Testis (tissue), 3 donors: Measurements from ENCODE around the gene DRD1. TPM values are rescaled to one million over a fixed set of nuclear protein-coding genes. Genes with fewer than 3 reads are reported as not detected.
"Not testable (repeated sequence)": the region's sequence is repeated elsewhere in the genome, so short reads cannot be mapped to it uniquely, and the experiment has no call there.

ENCODE experiments used
- DNase-seq: peaks from one replicate; pipeline ENCODE4 v3.0.0-alpha.2; 2019
- H3K27ac ChIP-seq, 2 donors: fragments of 200-600 bp; sonication (generic); one replicate each; pipeline ENCODE4 v1.5.1; 2019
- H3K27me3 ChIP-seq: fragments of 200-600 bp; sonication (generic); one replicate; pipeline ENCODE4 v1.5.1; 2019
- H3K36me3 ChIP-seq: fragments of 200-600 bp; sonication (generic); one replicate; pipeline ENCODE4 v1.5.1; 2017; ENCODE audit warnings: low read depth; ENCODE audit errors: missing control alignments
- H3K4me1 ChIP-seq: fragments of 200-600 bp; sonication (generic); one replicate; pipeline ENCODE4 v1.5.1; 2019
- H3K4me3 ChIP-seq, 2 donors: fragments of 200-600 bp; sonication (generic); one replicate each; pipeline ENCODE4 v1.5.1; 2017 to 2019
- H3K9me3 ChIP-seq: fragments of 200-600 bp; sonication (generic); one replicate; pipeline ENCODE4 v1.5.1; 2017
- CTCF ChIP-seq, 3 experiments: fragments of 450-650 bp in 2 of 3; fragments of 200-600 bp in 1 of 3; sonication (generic) in 1 of 3; IDR thresholded peaks; one replicate each; pipeline ENCODE4 v1.5.1; 2016 to 2019; ENCODE audit warnings: antibody characterized with exemption in 3 of 3, mild to moderate bottlenecking in 2 of 3, moderate library complexity in 1 of 3
- POLR2A ChIP-seq: fragments of 450-650 bp; IDR thresholded peaks from one replicate; pipeline ENCODE4 v1.6.1; 2017; ENCODE audit warnings: antibody characterized with exemption, mild to moderate bottlenecking, moderate library complexity
- WGBS, 2 donors: methylation state at CpG; one replicate each; pipeline ENCODE4 v1.1.5; 2018; 5-methylcytosine and 5-hydroxymethylcytosine counted together
- intact Hi-C: fragments of 100-400 bp; cut with DNase I; formaldehyde crosslinking; loops from one replicate; pipeline ENCODE4 v1.15.1; 2023; ENCODE audit warnings: low total_unique reads
- polyA plus RNA-seq: library from polyadenylated mRNA; stranded (reverse); fragments of 350-450 nt; fragmentation: Illumina TruSeq; extraction: RNeasy Lipid Tissue Mini Kit (QIAGEN cat#74804); gene quantifications from one replicate; pipeline ENCODE4 v1.2.3, GENCODE V29; 2014; ENCODE audit warnings: low read depth, low replicate concordance; ENCODE audit not compliant: insufficient read depth
- total RNA-seq, 2 donors: library from RNA; depleted of rRNA; stranded (reverse); fragments of >200 nt; gene quantifications; one replicate each; pipeline ENCODE4 v1.2.3, GENCODE V29; 2016

The DRD1 gene
- total and polyA plus RNA-seq, 3 donors from 2014 or later, result 0.06 to 0.21 (median 0.08) TPM

DNA sequence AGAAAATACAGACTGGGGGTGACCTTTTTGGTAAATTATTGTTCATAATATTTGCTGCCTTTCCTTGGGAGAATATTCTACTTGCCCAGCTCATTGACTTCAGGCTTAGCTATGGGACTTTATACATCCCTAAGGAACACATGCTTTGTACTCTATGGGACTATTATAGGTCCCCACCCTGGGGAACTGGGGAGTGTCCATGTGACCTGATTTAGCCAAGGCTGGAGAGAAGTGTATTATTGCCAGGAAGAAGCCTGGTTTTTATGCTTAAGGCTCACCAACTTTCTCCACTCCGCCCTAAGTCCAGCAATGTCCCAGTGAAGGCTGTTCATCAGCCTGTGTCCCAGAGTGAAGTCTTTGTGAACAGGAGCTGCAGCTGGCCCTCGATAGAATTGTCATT lies 16.6 kb upstream of the DRD1 start:
- no peaks in the 10 kb centered on the region for H3K36me3 ChIP-seq
- H3K4me1 ChIP-seq, result no peaks in the 10 kb centered on the region
- intact Hi-C loops, result no loop called here
- no peak for DNase-seq
- no peaks in the 10 kb centered on the region for H3K27me3 ChIP-seq
- H3K9me3 ChIP-seq, result no peaks in the 10 kb centered on the region
- 73 to 93% methylated on average over 2 of the region's 2 CpGs for WGBS, 2 donors
- no peak overlapping the region for H3K27ac ChIP-seq
- H3K4me3 ChIP-seq, result no peak overlapping the region
- TF ChIP-seq POLR2A (no peak), CTCF (IDR thresholded peaks at IDR 0.05) (no peak)

- intact Hi-C loops, result no loop called here
- no peaks in the 10 kb centered on the region for H3K4me1 ChIP-seq
- no peak overlapping the region for H3K4me3 ChIP-seq
- DNase-seq, result no peak
- H3K27ac ChIP-seq, result no peak overlapping the region
- H3K27me3 ChIP-seq, result no peaks in the 10 kb centered on the region
- WGBS, 2 donors, result 65 to 67% methylated on average over 7 of the region's 7 CpGs
- no peaks in the 10 kb centered on the region for H3K9me3 ChIP-seq
- no peaks in the 10 kb centered on the region for H3K36me3 ChIP-seq
- TF ChIP-seq CTCF (IDR thresholded peaks at IDR 0.05) (peak in 2 of 3 experiments; percentile 30 to 43), POLR2A (no peak)
Measured at GRCh38 chr5:175460126-175460525, 16.1 kb upstream of the DRD1 start.

DNA sequence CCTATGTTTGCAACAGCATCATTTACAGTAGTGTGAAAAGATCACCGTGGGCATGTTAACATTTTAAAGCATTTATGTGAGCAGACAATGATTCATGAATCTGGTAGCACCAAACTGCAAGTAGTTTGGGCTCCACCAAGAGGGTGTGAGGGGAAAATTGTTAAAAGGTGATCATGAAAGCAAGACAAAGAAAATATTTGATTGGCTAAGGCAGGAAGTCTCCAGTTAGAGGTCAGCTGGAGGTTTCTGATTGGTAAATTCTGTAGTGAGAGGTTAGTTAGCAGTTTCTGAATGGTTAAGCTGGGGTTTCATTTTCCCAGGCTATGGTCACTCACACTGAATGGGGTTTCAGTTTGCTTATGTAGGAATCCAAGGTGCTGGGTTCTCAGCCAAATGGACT lies 13.5 kb upstream of the DRD1 start:
- 44 to 84% methylated on average over 1 of the region's 1 CpG for WGBS, 2 donors
- Histone ChIP-seq H3K9me3 (no peaks in the 10 kb centered on the region), H3K36me3 (no peaks in the 10 kb centered on the region), H3K27ac (no peak overlapping the region), H3K4me3 (no peak overlapping the region), H3K27me3 (no peaks in the 10 kb centered on the region), H3K4me1 (no peaks in the 10 kb centered on the region)
- TF ChIP-seq POLR2A (no peak), CTCF (IDR thresholded peaks at IDR 0.05) (no peak)
- intact Hi-C loops, result no loop called here
- no peak for DNase-seq

DNA sequence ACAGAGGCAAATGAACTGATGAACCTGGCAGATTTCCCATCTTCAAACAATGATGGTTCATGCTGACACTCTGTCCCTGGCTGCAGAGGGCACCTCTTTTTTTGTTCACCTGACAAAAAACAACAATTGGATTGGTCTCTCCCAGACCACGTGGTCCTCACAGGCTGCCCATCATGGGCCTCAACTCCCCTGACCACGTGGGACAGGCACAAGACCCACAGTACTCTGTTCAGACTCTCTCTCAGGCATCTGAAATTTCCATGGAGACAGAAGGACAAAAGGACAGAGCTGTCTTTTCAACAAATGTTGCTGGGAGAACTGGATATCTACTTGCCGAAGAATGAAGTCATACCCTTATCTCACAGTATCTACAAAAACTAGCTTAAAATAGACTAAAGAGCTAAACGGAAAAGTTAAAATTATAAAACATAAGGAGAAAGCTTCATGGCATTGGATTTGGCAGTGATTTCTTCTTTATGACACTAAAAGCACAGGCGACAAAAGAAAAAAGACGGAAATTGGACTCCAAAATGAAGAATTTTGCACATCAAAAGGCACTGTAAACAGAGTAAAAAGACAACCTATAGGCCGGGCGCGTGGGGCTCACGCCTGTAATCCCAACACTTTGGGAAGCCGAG lies 12.2 kb upstream of the DRD1 start:
- Histone ChIP-seq H3K9me3 (no peaks in the 10 kb centered on the region), H3K36me3 (no peaks in the 10 kb centered on the region), H3K4me1 (no peaks in the 10 kb centered on the region), H3K27ac (no peak overlapping the region), H3K27me3 (no peaks in the 10 kb centered on the region), H3K4me3 (no peak overlapping the region)
- TF ChIP-seq CTCF (IDR thresholded peaks at IDR 0.05), result no peak
- TF ChIP-seq POLR2A, result no peak
- 56 to 57% methylated on average over 11 of the region's 11 CpGs for WGBS, 2 donors
- DNase-seq, result no peak
- intact Hi-C loops, result no loop called here

GRCh38 chr5:175454338-175454737 lies 10.4 kb upstream of the DRD1 start:
- H3K36me3 ChIP-seq, H3K4me1 ChIP-seq, H3K9me3 ChIP-seq, H3K27ac ChIP-seq, H3K27me3 ChIP-seq, H3K4me3 ChIP-seq, DNase-seq, intact Hi-C loops: not testable (repeated sequence)
- 91 to 95% methylated on average over 5 of the region's 5 CpGs for WGBS, 2 donors
